Ascending aorta (tissue), 2 donors: ENCODE data around the gene TKT. TPM values are rescaled to one million over a fixed set of nuclear protein-coding genes. Genes with fewer than 3 reads are reported as not detected.
"Not testable (repeated sequence)": the region's sequence is repeated elsewhere in the genome, so short reads cannot be mapped to it uniquely, and the experiment has no call there.

Experiments
- DNase-seq, 2 donors: peaks; one replicate each; pipeline ENCODE4 v3.0.0-alpha.2; 2019; ENCODE audit warnings: low spot score in 2 of 2
- H3K27ac ChIP-seq, 2 donors: fragments of 200-600 bp; sonication (generic); one replicate each; pipeline ENCODE4 v1.5.1; 2016 to 2017; ENCODE audit warnings: mild to moderate bottlenecking in 1 of 2
- H3K27me3 ChIP-seq: fragments of 200-600 bp; sonication (generic); one replicate; pipeline ENCODE4 v1.5.1; 2017
- H3K36me3 ChIP-seq, 2 donors: fragments of 200-600 bp; sonication (generic); one replicate each; pipeline ENCODE4 v1.5.1; 2016
- H3K4me1 ChIP-seq, 2 donors: fragments of 200-600 bp; sonication (generic); one replicate each; pipeline ENCODE4 v1.5.1; 2016 to 2017; ENCODE audit warnings: mild to moderate bottlenecking in 1 of 2
- H3K4me3 ChIP-seq, 2 donors: fragments of 200-600 bp; sonication (generic); one replicate each; pipeline ENCODE4 v1.5.1; 2016 to 2017; ENCODE audit warnings: mild to moderate bottlenecking in 1 of 2
- H3K9me3 ChIP-seq, 2 donors: fragments of 200-600 bp; sonication (generic); one replicate each; pipeline ENCODE4 v1.5.1; 2016
- intact Hi-C: fragments of 100-400 bp; cut with DNase I; formaldehyde crosslinking; loops from one replicate; pipeline ENCODE4 v1.15.1; 2023
- total RNA-seq: library from RNA; depleted of rRNA; stranded (reverse); fragments of >200 nt; gene quantifications from one replicate; pipeline ENCODE4 v1.1.0, GENCODE V29; 2016
- TF ChIP-seq, protein P1 (sequence below), 3 experiments: fragments of 200-600 bp in 2 of 3; fragments of 450-650 bp in 1 of 3; sonication (generic) in 2 of 3; IDR thresholded peaks; one replicate each; pipeline ENCODE4 v1.5.1; 2016 to 2019; ENCODE audit warnings: antibody characterized with exemption in 3 of 3, mild to moderate bottlenecking in 1 of 3, moderate library complexity in 1 of 3

Gene TKT
- total RNA-seq, 1 donor from 2014 or later = 219 TPM

DNA sequence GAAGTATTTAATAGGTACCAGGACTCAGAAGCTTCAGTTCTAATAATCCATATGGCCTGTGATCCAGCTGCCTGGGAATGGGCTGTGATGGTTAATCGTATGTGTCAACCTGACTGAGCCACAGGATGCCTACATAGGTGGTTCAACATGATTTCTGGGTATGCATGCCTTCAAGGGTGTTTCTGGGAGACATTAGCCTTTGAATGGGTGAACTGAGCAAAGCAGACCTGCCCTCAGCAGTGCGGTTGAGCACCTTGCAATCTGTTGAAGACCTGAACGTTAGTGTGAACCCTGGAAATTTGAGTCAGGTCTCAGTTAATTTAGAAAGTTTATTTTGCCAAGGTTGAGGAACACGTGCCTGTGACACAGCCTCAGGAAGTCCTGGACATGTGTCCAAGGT, 22.8 kb upstream of the TKT start:
- no peaks in the 10 kb centered on the region for H3K4me1 ChIP-seq
- TF ChIP-seq, protein P1, sequence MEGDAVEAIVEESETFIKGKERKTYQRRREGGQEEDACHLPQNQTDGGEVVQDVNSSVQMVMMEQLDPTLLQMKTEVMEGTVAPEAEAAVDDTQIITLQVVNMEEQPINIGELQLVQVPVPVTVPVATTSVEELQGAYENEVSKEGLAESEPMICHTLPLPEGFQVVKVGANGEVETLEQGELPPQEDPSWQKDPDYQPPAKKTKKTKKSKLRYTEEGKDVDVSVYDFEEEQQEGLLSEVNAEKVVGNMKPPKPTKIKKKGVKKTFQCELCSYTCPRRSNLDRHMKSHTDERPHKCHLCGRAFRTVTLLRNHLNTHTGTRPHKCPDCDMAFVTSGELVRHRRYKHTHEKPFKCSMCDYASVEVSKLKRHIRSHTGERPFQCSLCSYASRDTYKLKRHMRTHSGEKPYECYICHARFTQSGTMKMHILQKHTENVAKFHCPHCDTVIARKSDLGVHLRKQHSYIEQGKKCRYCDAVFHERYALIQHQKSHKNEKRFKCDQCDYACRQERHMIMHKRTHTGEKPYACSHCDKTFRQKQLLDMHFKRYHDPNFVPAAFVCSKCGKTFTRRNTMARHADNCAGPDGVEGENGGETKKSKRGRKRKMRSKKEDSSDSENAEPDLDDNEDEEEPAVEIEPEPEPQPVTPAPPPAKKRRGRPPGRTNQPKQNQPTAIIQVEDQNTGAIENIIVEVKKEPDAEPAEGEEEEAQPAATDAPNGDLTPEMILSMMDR (IDR thresholded peaks at IDR 0.05) = no peak
- no peak overlapping the region for H3K27ac ChIP-seq
- no peak for DNase-seq
- H3K27me3 ChIP-seq = no peaks in the 10 kb centered on the region
- no peak overlapping the region for H3K4me3 ChIP-seq
- intact Hi-C loops = no loop called here
- H3K36me3 ChIP-seq = no peaks in the 10 kb centered on the region
- H3K9me3 ChIP-seq = no peaks in the 10 kb centered on the region

- Histone ChIP-seq H3K27me3 (no peaks in the 10 kb centered on the region), H3K9me3 (no peaks in the 10 kb centered on the region), H3K4me3 (no peak overlapping the region), H3K36me3 (no peaks in the 10 kb centered on the region), H3K4me1 (peaks cover 4 to 8% of the 10 kb centered on the region in 2 donors), H3K27ac (no peak overlapping the region)
- intact Hi-C loops = no loop called here
- TF ChIP-seq, protein P1 (IDR thresholded peaks at IDR 0.05) = no peak
- no peak for DNase-seq
Measured at GRCh38 chr3:53274938-53275605, 19.2 kb upstream of the TKT start.

DNA sequence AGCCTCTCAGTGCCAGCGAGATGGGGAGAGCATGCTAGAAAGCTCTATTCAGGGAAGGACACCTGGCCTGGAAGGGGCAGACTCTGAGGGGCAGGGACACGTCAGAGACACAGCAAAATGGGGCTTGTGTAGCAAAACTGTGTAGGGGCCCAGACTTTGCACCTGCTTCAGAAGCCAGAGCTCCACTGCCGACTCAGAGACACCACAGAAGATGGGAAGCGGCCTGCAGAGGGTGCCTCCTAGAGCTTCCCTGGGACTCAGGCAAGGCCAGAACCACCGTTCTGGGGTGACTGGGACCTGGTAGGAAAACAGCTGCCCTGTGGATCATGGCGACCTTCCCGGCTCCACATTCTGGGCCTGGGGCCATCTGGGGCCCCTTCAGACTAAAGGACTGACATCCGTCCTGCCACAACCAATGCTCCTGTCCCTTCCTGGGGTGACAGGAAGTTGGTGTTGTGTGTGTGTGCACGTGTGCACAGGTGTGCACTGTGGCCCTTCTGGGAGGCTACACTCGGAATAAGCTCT, 17.4 kb upstream of the TKT start:
- no peaks in the 10 kb centered on the region for H3K36me3 ChIP-seq
- H3K4me1 ChIP-seq = peaks cover 11 to 14% of the 10 kb centered on the region in 2 donors
- H3K27ac ChIP-seq = no peak overlapping the region
- H3K27me3 ChIP-seq = no peaks in the 10 kb centered on the region
- no peak overlapping the region for H3K4me3 ChIP-seq
- no peaks in the 10 kb centered on the region for H3K9me3 ChIP-seq
- TF ChIP-seq, protein P1 (IDR thresholded peaks at IDR 0.05) = no peak
- intact Hi-C loops = no loop called here
- peak in 1 of 2 donors; percentile 55 for DNase-seq

DNA sequence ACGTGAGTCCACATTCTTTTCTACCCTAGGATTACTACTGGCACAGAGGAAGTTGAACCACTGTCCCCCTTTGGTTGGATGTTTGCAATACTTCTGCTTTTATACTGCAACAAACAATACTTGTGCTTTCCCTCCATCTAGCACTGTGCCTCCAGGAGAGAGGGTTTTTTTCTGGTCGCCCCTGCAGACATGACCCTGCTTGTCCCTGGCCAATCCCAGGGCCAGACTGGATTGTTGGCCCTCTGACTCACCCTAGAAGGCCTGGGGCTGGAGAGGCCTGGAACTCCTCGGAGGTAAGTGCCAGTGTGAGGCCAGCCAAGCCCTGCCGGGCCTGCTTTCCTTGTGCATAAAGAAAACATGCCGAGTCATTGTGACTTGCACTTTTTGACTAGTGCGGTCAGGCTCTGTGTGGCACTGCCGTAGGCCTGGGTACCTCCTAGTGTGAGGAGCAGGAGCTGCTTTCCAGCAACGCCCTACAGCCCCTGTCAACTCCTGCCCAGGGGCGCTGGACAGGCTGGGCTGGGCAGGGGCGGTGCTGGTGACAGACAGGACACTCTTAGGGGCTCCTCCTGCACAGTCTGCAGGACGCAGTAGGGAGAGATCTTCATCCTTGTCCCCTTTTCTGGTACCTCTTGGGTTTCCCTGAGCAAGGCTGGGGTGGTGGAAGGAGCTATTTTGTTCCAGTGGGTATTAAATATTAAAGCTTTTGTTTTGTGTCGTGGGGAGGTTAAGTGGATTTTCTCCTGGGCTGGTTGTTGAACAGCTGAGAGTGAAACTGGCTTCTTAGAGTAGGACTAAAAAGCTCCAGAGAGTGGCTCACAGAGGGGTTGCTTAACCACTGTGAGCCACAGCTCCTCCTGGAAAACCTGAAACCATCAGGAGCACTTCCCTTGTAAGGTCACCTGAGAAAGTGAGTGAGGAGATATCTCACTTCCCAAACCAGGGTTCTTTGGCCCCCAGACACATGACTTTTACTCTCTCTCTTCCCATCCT, 14.4 kb upstream of the TKT start:
- H3K27ac ChIP-seq = peak overlapping the region; percentile 83 to 97
- TF ChIP-seq, protein P1 (IDR thresholded peaks at IDR 0.05) = peak in 1 of 3 experiments; percentile 29

DNA sequence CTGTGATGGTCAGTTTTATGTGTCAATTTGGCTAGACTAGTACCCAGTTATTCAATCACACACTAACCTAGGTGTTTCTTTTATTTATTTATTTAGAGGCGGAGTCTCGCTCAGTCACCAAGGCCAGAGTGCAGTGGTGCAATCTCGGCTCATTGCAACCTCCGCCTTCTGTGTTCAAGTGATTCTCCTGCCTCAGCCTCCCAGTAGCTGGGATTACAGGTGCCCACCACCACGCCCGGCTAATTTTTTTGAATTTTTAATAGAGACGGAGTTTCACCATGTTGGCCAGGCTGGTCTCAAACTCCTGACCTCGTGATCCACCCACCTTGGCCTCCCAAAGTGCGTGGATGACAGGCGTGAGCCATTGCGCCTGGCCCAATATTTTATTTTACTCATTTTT, 13.4 kb upstream of the TKT start:
- intact Hi-C loops = not testable (repeated sequence)

More for the DNA sequence above, 14.4 kb upstream of the TKT start:
- H3K4me3 ChIP-seq = peak overlapping the region in 1 of 2 donors; percentile 15
- peak; percentile 90 to 97 for DNase-seq
- H3K9me3 ChIP-seq = no peaks in the 10 kb centered on the region
- intact Hi-C loops = no loop called here
- H3K27me3 ChIP-seq = no peaks in the 10 kb centered on the region
- H3K36me3 ChIP-seq = no peaks in the 10 kb centered on the region
- H3K4me1 ChIP-seq = peaks cover 11 to 14% of the 10 kb centered on the region in 2 donors

More for the DNA sequence above, 13.4 kb upstream of the TKT start:
- Histone ChIP-seq H3K4me1 (peaks cover 11 to 14% of the 10 kb centered on the region in 2 donors), H3K27ac (peak overlapping the region; percentile 83 to 97)
- not testable (repeated sequence) for H3K4me3 ChIP-seq, H3K27me3 ChIP-seq, DNase-seq, H3K9me3 ChIP-seq, H3K36me3 ChIP-seq
